ENCODE results near the gene TMEM187. TPM values are rescaled to one million over a fixed set of nuclear protein-coding genes. Genes with fewer than 3 reads are reported as not detected.

Gene TMEM187
- total and polyA plus RNA-seq, 2 of the 4 experiments (the other 2 are of a cell fraction), result 3.4 to 6.2 TPM

DNA sequence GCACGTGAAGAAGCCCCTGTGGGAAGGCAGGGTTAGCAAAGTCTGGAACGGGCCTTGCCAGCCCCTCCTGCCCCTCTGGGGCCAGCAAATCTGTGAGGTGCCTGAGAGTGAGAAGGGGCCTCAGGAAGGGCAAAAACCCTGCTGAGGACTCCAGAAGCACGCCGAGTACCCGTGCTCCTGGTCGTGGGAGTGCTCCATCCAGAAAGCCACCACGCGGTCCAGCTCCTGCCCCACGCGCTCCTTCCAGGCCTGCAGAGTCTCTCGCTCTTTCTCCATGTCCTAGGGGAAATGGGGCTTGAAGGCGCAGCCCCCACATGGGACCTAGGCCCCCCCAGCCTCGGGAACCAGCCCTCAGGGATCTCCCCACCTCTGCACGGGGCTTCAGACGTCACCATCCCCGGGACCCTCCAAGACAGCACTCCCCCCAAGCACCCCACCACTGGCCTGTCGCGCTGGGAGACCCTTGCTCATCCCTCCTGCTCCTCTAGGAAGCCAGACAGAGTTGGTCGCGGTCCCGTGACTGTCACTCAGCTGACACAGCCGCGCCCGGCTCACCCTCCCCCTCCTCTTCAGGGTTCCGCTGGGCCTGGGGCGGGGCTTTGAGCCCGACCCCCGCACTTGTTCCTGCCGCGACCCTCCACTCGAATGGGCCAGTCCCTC lies 28.3 kb upstream of the TMEM187 start, which contains the start of gene RENBP:
Gene RENBP, minus strand, starts transcription at position 504 of the 660 bp plus-strand sequence. Its CDS starts 33 bp downstream, at position 471.
- no peaks in the 10 kb centered on the region for H3K9me3 ChIP-seq (ENCODE audit: control insufficient read depth, insufficient read depth, low read length)
- H4K5ac ChIP-seq (ENCODE audit: low read depth, low read length), result no peak within 1 kb of the TSS
- no peak within 1 kb of the TSS for H4K8ac ChIP-seq (ENCODE audit: low read depth in 2 of 2, low read length in 2 of 2)
- no peak within 1 kb of the TSS for H3K4ac ChIP-seq (ENCODE audit: low read depth, low read length)
- no peaks in the 10 kb centered on the region for H3K9me1 ChIP-seq (ENCODE audit: insufficient read depth, low read length)
- no peaks in the 10 kb centered on the region; the same call in 1 of the 2 replicates for H3K36me3 ChIP-seq (ENCODE audit: control insufficient read depth, insufficient read depth, low read length)
- no peak within 1 kb of the TSS for H2AK9ac ChIP-seq (replicated peaks; ENCODE audit: low read depth, low read length, poor library complexity)
- no peaks in the 10 kb centered on the region for H3K79me1 ChIP-seq (ENCODE audit: low read depth in 1 of 2, low read length in 2 of 2)
- 80% methylated on average over 10 of the region's 31 CpGs; no CpG with 5 or more reads in 1 of the 2 experiments for WGBS, 2 experiments (ENCODE audit: extremely low coverage in 2 of 2, insufficient read length in 1 of 2)
- H2BK20ac ChIP-seq (ENCODE audit: low read depth, low read length), result no peak within 1 kb of the TSS
- in situ Hi-C loops (cut with MboI; ENCODE audit: low sequenced_read_pairs) (no loop called here), dilution Hi-C loops (cut with HindIII; ENCODE audit: low sequenced_read_pairs, unreplicated experiment) (no loop called here), intact Hi-C loops (cut with micrococcal nuclease) (no loop called here)
- ChIA-PET CTCF (no interaction called here), POLR2A (ENCODE audit: unreplicated experiment) (no interaction called here)
- no peak within 1 kb of the TSS for H2BK120ac ChIP-seq (ENCODE audit: low read depth, low read length)
- no peak within 1 kb of the TSS for H3K4me3 ChIP-seq (ENCODE audit: insufficient read depth, low read depth, low read length)
- no peak within 1 kb of the TSS for H3K23ac ChIP-seq (ENCODE audit: low read depth, low read length)
- ATAC-seq (ENCODE audit: low read depth) (no peak), DNase-seq (no peak)
- no peak within 1 kb of the TSS for H2BK5ac ChIP-seq (ENCODE audit: low read depth, low read length, poor library complexity, severe bottlenecking)
- no peaks in the 10 kb centered on the region for H3K4me1 ChIP-seq (ENCODE audit: control insufficient read depth, insufficient read depth, low read length)
- no peak within 1 kb of the TSS for H3K4me2 ChIP-seq (ENCODE audit: low read depth, low read length)
- no peaks in the 10 kb centered on the region for H4K20me1 ChIP-seq (ENCODE audit: insufficient read depth, low read length)
- BruUV-seq (replicated peaks), result no TSS peak
- H3K18ac ChIP-seq (ENCODE audit: low read depth, low read length), result no peak within 1 kb of the TSS
- H3K27ac ChIP-seq (ENCODE audit: insufficient read depth, low read length), result no peak within 1 kb of the TSS
- H2BK15ac ChIP-seq (ENCODE audit: low read depth, low read length), result no peak within 1 kb of the TSS
- peaks cover 3% of the 10 kb centered on the region; the same call in 1 of the 2 replicates for H3K27me3 ChIP-seq (ENCODE audit: control insufficient read depth, insufficient read depth, low read length)
- H3K14ac ChIP-seq (replicated peaks; ENCODE audit: low read depth, low read length), result no peak within 1 kb of the TSS
- no peak within 1 kb of the TSS for H3K56ac ChIP-seq (ENCODE audit: extremely low read depth, insufficient read depth, low read length)
- TF ChIP-seq RAD21 (IDR thresholded peaks at IDR 0.05; ENCODE audit: low read length) (no peak), NFE2L2 (IDR thresholded peaks at IDR 0.05; ENCODE audit: low read depth, low read length) (no peak), BHLHE40 (IDR thresholded peaks at IDR 0.05; ENCODE audit: low read depth, low read length) (no peak), RFX5 (IDR thresholded peaks at IDR 0.05; ENCODE audit: low read depth, low read length) (no peak), CHD1 (IDR thresholded peaks at IDR 0.05; ENCODE audit: low read depth, low read length) (no peak), RCOR1 (IDR thresholded peaks at IDR 0.05; ENCODE audit: insufficient replicate concordance, low read length) (no peak), SMC3 (IDR thresholded peaks at IDR 0.05; ENCODE audit: low read depth, low read length) (no peak), FOS (IDR thresholded peaks at IDR 0.05; ENCODE audit: low read depth, low read length) (no peak), MAZ (IDR thresholded peaks at IDR 0.05; ENCODE audit: borderline replicate concordance, low read depth, low read length) (no peak), CTCF (conservative IDR thresholded peaks at IDR 0.05; ENCODE audit: low read depth, low read length) (no peak), USF2 (IDR thresholded peaks at IDR 0.05; ENCODE audit: low read depth, low read length) (no peak), CEBPB (IDR thresholded peaks at IDR 0.05; ENCODE audit: low read depth, low read length) (no peak), POLR2A (IDR thresholded peaks at IDR 0.05; ENCODE audit: low read depth, low read length) (no peak), MAFK (IDR thresholded peaks at IDR 0.05; ENCODE audit: low read depth, low read length) (no peak), MXI1 (IDR thresholded peaks at IDR 0.05; ENCODE audit: borderline replicate concordance, low read depth, low read length) (no peak)
- TF ChIP-seq, protein P1, sequence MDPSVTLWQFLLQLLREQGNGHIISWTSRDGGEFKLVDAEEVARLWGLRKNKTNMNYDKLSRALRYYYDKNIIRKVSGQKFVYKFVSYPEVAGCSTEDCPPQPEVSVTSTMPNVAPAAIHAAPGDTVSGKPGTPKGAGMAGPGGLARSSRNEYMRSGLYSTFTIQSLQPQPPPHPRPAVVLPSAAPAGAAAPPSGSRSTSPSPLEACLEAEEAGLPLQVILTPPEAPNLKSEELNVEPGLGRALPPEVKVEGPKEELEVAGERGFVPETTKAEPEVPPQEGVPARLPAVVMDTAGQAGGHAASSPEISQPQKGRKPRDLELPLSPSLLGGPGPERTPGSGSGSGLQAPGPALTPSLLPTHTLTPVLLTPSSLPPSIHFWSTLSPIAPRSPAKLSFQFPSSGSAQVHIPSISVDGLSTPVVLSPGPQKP (IDR thresholded peaks at IDR 0.05; ENCODE audit: borderline replicate concordance, low read depth, low read length), result no peak
- no peak within 1 kb of the TSS for H2AK5ac ChIP-seq (ENCODE audit: low read depth, low read length)
- H2AFZ ChIP-seq (replicated peaks; ENCODE audit: low read length, poor library complexity), result no peak within 1 kb of the TSS
- H4K91ac ChIP-seq (ENCODE audit: insufficient read depth, low read depth, low read length), result no peak within 1 kb of the TSS
- H3K9ac ChIP-seq (ENCODE audit: low read depth, low read length), result no peak within 1 kb of the TSS

All from IMR-90 (cell line).